Stomach (tissue), 4 donors: ENCODE results near the gene GPC6.

ENCODE experiments used
- POLR2AphosphoS5 ChIP-seq, 3 donors: sonication (generic); formaldehyde crosslinking; IDR thresholded peaks; one replicate each; pipeline ENCODE4 v1.6.1; 2016; ENCODE audit warnings: antibody characterized with exemption in 3 of 3
- TF ChIP-seq, protein P1 (sequence below), 7 experiments: fragments of 450-650 bp in 4 of 7; fragments of 200-600 bp in 3 of 7; sonication (generic) in 3 of 7; IDR thresholded peaks; one replicate each; pipeline ENCODE4 v1.5.1; 2016 to 2019; ENCODE audit warnings: antibody characterized with exemption in 7 of 7, control low read depth in 2 of 7, mild to moderate bottlenecking in 1 of 7

- TF ChIP-seq, protein P1, sequence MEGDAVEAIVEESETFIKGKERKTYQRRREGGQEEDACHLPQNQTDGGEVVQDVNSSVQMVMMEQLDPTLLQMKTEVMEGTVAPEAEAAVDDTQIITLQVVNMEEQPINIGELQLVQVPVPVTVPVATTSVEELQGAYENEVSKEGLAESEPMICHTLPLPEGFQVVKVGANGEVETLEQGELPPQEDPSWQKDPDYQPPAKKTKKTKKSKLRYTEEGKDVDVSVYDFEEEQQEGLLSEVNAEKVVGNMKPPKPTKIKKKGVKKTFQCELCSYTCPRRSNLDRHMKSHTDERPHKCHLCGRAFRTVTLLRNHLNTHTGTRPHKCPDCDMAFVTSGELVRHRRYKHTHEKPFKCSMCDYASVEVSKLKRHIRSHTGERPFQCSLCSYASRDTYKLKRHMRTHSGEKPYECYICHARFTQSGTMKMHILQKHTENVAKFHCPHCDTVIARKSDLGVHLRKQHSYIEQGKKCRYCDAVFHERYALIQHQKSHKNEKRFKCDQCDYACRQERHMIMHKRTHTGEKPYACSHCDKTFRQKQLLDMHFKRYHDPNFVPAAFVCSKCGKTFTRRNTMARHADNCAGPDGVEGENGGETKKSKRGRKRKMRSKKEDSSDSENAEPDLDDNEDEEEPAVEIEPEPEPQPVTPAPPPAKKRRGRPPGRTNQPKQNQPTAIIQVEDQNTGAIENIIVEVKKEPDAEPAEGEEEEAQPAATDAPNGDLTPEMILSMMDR (IDR thresholded peaks at IDR 0.05) = no peak
- TF ChIP-seq POLR2AphosphoS5 (IDR thresholded peaks at IDR 0.05) = no peak
These were observed 427.2 kb downstream of the GPC6 start for GRCh38 chr13:93653776-93654175.
